OCI-M2 (cell line): ENCODE data around the gene CDH4.

Experiments
- DNase-seq: peaks from one replicate; lab custom pipeline; 2025; ENCODE audit not compliant: unreplicated experiment; lab: John Stamatoyannopoulos, UW

Gene CDH4

DNA sequence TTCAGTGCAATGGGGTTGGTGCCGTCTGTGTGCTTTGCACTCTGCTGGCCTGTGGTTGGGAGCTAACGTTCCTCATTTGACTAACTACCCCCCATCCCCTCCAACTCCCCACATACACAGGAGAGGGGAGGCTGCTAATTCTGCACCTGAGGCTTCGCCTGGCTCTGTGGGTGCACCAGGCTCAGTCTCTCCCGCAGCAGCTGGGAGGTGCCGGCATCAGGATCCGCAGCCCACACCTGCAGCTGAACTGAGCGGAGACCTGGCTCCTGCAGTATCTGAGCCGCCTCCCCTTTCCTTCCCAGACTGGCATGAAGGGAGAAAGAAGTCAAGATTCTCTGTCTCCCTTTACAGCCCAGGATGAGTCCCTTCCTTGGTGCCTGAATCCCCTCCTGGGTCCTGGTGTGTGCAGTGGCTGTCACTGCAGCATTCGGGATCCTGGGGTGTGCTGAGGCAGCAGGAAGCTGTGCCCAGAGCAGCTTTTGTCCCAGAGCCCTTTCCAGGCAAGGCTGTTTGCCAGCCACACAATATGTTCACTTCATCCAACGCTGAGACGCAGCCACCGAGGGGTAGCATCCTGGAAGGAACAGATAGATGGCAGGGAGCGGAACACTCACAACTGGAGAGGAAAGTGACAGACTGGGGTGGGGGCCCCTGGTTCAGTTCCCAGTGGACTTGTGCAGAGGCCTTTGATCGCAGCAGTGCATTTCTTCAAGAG is 70.2 kb downstream of the CDH4 start:
- DNase-seq, result no peak

DNA sequence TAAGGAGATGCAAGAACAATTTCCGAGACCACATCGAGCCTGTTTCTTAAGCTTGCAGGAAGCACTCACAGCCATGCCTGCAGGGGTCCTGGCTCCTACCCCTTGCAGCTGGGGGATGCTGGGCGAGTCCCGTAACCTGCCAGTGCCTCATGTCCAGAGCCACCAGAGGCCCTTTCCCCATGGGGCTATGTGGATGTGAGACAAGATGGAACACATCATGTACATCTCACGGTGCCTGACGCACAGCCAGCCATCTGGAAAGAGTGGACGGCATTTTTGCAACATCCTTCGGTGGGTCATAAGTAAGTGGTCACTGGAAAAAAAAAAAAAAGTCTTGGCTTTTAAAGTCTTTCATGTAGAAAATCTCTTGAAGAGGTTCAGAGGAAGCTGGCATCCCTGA is 72.8 kb downstream of the CDH4 start:
- no peak for DNase-seq

DNA sequence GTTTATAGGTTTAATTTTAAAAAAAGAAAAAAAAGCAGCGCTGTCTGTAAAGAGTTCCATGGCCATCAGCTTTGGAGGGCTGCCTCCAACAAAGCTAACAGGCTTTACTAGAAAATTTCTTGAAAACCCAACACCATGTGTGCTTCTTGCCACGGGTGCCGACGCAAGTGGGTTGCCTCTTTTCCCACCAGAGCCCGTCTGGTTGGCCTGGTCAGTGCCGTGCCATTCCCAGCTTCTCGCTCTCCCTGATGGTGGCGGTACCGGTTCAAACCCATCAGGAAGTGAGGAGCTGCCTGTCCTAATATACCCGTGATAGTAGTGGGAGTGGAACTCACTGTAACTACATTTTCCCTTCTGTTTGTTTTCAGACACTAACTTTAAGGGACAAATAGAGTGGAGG is 73.7 kb downstream of the CDH4 start:
- DNase-seq, result no peak

DNA sequence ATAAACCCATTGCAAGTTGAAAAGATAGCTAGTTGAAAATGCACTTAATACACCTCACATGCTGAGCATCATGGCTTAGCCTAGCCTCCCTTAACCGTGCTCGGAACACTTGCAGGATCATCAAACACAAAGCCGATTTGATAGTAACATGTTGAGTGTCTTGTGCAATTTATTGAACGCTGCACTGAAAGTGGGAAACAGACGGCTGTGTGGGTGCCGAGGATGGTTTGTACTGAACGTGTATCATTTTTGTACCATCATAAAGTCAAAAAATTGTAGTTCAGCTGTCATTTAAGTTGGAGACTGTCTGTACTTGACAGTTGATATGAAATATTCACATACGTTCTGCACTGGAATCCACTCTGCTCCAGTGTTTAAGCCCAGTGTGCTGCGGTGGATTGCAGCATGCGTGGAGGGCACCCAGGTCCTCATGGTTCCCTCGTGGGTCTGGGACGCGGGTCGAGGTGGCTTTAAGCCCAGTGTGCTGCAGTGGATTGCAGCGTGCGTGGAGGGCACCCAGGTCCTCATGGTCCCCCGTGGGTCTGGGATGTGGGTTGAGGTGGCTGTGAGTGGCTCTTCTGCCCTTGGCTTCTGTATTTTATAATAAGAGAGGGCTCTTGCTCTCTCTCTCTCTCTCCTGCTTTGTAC is 77.0 kb downstream of the CDH4 start:
- DNase-seq, result no peak

DNA sequence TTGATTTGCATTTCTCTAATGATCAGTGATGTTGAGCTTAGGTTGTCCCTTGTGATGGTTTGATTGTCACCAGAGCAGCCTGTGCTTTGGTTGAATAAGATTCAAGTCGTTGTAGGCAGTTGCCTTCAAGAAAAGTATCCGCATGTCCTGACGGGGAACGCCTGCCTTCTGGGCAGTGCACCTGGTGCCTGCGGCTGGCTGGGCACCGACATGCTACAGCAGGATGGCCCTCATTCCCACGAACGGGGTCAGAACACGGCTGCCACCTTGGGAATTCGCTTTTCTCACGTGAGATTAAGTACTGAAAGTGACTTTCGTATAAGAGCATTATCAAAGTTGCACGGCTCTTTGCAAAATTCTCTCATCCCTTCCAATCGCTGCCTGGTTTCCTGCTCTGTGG is 78.4 kb downstream of the CDH4 start:
- DNase-seq, result no peak

DNA sequence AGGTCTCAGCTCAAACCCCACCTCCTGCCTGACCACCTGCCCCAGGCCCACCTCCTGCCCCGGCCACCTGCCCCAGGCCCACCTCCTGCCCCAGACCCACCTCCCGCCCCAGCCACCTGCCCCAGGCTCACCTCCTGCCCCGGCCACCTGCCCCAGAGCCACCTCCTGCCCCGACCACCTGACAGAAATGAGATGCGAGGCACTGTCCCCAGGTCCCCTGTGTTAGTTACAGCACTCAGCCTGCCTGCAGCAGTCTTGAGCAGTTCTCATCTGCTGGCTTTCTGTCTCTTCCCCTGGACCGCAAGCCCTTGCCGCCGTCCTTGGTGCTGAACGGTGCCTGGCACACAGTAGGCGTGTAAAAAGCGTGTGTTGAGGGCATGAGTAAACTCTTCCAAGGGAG is 79.5 kb downstream of the CDH4 start:
- DNase-seq, result no peak

DNA sequence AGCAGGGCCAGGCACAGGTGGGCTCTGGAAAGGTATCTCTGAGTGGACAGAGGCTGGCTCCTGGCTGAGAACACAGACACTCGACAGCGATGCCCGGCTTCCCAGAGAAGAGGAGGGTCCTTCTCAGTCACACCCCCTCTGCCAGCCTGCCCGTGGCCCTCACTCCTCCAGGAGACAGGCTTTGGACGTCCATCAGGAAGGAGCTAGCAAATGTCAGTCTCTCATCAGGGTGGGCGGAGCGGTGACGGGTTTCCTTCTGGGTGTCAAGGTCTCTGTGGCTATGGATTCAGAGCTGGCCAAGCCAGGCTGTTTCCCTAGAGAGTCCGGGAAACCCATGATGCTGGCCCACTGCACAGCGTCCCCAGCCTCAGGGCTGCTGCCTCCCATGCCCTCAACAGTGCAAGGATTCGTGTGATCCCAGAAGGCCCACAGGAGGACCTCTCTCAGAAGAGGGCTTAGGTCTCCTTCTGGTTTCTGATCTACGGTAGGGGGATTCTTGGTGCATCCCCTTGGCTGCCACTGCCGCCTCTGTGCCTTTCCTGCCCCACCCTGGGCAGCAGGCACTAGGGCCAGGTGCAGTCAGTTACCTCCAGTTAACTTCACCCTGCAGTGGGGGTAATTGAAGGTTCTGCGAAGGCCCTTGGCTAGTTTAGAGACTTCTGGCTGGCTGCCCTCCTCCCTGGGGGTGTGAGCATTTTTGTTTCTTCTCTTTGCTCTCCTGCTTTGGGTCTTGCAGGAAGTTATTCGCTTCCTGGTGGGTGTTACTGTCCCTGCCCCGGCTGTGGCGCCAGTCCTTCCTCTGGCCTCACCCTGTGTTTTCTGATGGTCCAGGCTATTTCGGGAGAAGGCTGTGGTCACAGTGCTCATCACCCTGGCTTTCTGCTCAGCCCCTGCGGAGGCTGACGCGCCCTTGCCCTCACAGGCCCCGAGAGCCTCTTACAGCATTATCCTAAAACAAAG is 80.2 kb downstream of the CDH4 start:
- DNase-seq, result no peak

DNA sequence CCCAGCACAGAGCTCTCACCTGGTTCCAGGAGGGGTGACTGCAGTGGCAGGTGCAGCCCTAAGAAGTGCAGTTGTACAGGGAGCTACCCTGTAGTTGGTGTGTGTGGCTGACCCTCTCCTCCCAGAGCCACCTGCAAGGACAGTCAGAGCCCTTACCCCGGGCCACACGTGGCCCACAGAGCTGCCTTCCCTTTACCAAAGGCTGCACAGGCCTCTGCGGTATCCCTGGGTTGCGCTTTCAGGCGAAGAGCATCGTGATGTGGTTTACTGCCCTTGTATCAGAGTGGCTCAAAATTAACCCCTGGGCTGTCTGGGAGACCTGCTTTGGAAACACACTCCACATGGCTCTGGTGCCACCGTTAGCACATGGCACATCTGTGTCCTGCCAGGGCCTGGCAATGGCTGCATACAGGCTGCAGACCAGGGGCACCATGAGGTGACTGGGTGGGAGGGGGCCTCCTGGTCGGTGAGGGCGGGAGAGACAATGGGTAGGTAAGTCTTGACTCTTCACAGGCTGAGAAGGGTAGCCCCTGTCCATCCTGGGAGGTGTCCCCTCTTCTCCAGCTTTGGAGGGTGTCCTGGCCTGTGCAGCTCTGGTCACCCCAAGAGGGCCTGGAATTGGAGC is 81.5 kb downstream of the CDH4 start:
- no peak for DNase-seq

DNA sequence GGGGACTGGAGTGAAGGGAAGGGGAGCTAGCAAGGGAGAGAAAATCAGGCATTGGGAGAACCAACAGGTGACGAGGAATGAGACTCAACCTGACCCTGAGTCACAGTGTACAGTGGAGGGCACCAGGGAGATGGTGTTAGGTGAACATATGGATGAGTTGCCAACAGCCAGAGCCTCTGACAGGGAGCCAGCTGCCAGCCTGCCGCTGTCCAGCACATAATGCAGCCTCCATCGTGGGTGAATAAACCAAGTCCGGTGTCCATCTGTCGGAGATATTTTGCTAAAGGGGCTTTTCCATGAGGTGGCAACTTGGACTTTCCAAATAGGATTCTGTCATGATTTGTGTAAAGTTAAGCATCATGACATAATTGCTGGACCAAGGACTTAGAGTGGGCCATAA is 88.1 kb downstream of the CDH4 start:
- no peak for DNase-seq

DNA sequence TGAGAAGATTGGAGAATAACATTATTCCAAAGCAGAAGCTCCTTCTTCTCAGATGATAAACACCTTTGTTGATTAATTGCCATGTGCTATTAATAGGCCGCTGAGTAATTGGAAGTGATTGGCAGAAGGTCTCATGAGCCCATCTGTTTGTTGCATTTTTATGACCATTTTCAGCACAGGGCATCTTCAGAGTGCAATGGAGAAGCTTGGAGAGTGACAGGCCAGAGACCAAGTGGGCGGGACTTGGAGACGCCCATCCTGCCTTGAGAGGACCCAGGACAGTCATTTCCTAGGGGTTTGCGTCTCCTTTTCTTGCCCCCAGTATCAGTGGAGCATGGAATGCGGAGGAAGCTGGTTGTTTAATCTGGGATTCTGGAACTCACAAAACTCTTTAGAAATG is 89.5 kb downstream of the CDH4 start:
- no peak for DNase-seq

DNA sequence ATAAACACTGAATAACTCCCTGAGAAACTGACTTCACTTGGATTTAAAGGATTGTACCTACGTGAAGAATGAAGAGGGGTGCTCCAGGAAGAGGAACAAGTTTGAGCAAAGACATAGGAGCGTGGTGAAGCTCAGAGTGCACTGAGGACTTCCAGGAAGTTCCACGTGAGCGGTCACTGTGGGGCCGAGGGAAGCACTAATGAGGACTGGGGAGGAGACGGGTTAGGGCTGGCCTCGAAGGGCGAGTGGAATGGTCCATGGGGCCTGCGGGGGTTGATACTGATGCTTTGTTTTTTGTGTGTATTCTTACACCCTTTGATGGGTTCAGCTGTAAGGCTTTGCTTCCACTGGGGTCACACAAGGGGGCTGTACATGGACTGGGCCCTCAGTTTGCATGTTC is 91.9 kb downstream of the CDH4 start:
- no peak for DNase-seq

DNA sequence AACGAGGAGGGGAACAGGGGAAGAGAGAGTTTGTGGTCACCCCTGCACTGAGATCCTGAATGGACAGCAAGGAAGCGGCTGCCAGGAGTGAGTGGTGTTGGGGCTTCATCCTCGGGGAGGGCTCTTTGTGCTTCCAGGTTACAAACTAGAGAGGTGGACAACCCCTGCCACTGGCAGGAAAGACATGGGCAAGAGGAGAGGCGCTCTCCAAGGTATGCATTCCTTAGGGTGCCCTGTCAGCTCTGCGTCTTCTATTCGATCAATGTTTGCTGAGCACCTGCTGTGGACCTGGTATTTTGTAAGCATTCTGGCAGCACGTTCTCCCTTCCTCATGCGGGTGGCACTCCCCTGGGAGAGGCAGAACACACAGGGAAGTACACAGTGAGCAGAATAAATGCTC is 93.6 kb downstream of the CDH4 start:
- DNase-seq, result no peak

DNA sequence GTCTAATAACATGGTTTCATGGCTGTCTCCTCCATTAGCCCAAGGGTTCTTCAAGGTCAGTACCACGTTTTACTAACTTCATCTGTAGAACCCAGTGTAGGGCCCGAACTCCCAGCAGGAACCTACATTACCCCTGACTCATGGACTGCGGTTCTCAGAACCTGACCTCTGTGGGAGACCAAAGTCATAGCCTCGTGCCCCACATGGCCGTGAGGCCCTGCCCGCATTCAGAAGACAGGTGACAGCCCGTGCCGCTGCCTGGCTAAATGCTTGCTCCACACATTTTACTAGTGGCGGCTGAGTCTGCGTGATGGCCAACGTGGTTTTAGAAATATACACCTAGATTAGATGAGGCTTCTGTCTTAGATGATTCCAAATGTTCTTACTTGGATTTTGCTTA is 94.9 kb downstream of the CDH4 start:
- DNase-seq, result no peak

DNA sequence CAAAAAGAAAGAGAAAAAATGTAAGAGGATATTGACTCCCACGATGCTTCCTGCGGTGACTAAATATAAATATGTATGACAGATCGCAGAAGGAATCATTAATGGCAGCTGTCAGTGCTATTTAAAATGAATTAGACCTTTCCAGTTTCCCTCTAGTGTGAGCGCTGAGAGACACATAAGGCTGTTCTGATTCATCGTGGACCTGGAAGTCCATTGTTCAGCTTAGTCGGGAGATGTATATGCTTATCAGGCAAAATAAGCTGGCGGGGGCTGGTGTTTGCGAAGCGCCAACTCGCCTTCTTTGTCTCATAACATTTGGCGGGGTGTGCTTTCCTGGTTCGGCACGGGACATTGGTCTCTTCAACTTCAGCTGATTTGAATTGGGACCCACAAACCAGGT is 95.4 kb downstream of the CDH4 start:
- no peak for DNase-seq

DNA sequence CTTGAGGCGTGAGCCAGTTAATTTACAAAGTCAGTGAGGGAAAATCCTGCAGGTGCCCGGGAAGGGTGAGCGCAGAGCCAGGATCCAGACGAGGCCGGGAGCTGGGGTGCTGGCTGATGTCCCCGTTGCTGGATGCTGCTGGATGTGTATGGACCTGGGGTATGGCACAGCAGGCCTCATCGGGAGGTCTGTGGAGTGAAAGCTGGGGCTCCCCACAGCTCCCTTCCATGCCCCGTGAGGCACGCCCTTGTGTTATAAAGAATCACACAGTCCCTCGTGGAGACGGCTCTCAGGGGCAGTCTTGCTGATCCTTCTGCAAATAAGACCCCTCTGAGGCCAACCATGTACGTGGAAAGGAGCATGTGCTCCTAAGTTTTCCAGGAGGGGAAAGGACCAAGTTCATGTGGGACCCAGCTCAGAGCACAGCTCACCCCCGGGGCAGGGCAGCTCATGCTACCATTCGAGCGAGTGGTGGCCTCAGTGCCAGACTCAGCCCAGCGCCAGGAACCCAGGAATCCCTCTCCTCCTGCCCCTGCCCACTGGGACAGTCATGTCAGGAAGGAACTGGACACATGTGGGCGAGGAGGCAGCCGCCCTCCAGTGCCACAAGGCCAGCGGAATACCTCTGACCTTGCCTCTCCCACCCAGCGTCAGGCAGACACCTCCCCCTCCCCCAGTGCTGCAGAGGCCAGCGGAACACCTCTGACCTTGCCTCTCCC is 97.5 kb downstream of the CDH4 start:
- DNase-seq, result no peak

DNA sequence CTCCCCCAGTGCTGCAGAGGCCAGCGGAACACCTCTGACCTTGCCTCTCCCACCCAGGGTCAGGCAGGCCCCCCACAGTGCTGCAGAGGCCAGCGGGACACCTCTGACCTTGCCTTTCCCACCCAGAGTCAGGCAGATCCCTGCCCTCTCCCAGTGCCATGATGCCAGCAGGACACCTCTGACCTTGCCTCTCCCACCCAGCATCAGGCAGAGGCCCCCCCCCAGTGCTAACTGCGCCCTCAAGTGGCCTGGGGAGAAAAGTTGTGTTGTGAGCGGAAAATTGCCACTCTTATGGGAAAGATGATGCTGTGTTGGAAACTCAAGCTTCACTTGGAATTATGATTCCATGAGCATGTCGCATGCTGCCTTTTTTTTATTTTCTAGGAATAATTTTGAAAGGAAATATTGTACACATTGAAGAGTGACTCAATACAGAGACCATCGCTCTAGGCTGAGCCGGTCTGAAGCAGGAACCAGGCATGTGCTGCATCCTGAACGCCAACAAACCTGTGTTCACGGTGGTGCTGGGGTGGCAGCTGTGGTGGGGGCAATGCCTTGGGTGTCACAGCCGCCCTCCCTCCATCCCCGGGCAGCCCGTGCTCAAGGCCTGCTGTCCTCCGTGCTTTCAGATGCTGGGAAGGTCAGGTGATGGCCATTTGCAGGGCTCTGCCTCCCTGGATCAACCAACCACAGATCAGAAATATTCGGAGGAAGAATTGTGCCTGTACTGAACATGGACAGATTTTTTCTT is 98.6 kb downstream of the CDH4 start:
- no peak for DNase-seq

DNA sequence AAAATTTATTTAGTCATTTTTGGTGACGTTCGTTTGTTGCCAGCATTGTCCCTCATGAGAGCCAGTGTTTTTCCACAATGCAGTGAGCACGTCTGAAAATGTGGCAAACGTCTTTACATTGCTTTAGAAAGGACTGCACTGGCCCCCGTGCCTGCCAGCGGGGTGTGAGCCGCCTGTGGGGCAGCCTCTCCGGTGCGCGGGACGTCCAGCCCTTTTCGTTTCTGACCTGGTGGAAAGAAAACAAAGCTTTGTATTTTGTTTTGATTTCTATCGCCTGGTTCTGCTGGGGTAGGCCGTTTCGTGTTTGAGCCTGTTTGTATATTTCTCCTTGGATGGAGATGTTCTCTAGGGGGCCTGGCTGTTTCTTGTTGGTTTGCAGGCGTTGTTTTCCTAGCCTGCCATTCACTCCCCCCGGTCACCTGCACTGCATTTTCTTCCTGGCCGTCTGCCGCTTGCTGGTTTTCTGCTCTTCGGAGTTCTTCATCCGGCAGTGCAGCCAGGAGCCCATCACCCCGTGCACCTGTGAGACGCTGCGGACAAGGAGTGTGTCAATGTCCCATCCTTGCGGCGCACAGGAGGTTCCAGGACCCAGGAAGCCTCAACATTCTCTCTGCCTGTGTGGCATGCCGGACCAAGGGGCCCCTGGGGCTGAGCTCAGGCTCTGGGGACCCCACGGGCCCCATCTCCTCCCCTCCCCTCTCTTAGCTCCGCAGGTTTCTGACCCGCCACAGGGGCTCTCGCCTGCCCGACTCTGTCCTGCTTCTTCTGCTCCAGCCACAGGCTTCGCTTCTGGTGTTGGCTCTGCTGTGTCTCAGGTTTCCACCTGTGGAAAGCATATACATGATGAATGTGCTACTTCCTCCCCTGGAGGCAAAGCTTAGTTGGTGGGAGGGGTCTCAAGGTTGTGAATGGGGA is 100.5 kb downstream of the CDH4 start:
- no peak for DNase-seq

DNA sequence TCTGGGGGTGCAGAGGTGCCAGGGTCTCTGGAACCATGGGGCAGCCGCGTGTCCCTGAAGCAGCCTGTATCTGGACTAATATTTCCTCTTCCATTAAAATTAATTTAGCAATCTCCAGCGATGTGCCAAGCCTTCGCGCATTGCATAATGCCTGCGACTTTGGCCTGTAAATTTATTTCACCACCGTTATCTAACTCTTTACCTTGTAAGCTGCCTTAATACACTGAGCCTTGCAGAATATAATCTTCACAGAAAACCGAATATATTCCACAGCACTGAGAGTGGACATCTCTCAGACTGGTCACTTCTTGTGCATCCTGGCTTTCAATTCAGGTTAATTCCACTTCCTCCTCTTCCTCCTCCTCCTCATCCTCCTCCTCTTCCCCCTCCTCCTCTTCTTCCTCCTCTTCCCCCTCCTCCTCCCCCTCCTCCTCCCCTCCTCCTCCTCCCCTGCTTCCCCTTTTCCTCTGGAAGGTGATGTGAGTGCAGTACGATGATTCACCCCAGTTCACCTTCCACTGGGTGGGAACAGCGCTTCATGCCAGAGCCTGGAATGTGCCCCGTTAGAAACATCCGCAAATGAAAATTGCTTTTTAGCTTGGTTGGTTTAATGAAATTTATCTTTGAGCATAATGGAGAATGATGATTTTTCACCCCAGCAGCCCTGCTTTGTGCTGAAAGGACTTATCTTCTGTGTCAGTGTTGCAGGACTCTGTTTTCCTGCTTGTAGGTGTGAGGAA is 101.4 kb downstream of the CDH4 start:
- DNase-seq, result no peak
